GM12878 (cell line): ENCODE results near the gene CLEC1A. TPM values are rescaled to one million over a fixed set of nuclear protein-coding genes. Genes with fewer than 3 reads are reported as not detected.

Experiments used
- ATAC-seq: fragments of 200-7000 bp; cut with Tn5 transposase; 3 replicates; pipeline ENCODE4 v1.9.1; 2020; ENCODE audit warnings: mild to moderate bottlenecking, moderate library complexity
- BruUV-seq: library from RNA; stranded (reverse); fragments of 400-500 nt; replicated peaks from 2 replicates; lab custom pipeline; 2021; lab: Mats Ljungman, UMichigan
- CTCF ChIA-PET: fragments of 300-600 bp; sonication (Branson Sonifier 250); formaldehyde crosslinking; extraction: SDS; loops from one replicate; lab custom pipeline; 2021; ENCODE audit warnings: inconsistent platforms; lab: Yijun Ruan, JAX
- POLR2A ChIA-PET: fragments of 350-600 bp; formaldehyde crosslinking; extraction: SDS; loops from one replicate; lab custom pipeline; 2021; ENCODE audit warnings: inconsistent platforms; lab: Charles Lee
- RAD21 ChIA-PET: fragments of 300-600 bp; sonication (Branson Sonifier 250); formaldehyde crosslinking; loops from one replicate; lab custom pipeline; 2023; ENCODE audit warnings: antibody characterized with exemption; ENCODE audit not compliant: unreplicated experiment; lab: Charles Lee
- SMC1A ChIA-PET: fragments of 300-600 bp; sonication (Branson Sonifier 250); formaldehyde crosslinking; loops from one replicate; lab custom pipeline; 2023; ENCODE audit not compliant: unreplicated experiment, uncharacterized antibody; lab: Charles Lee
- DNase-seq: peaks from one replicate; pipeline ENCODE4 v3.0.0-alpha.2; 2011; ENCODE audit warnings: low read depth, low spot score
- FAIRE-seq: peaks from 3 replicates; lab custom pipeline; 2011; peaks lifted over from hg19 to GRCh38; lab: Jason Lieb, UNC
- H2AFZ ChIP-seq: 2 replicates; pipeline ENCODE4 v1.6.0; 2011; ENCODE audit warnings: low read depth, low read length, control low read depth; ENCODE audit not compliant: control insufficient read depth
- H3K27ac ChIP-seq: 2 replicates; pipeline ENCODE4 v1.5.1; 2011; ENCODE audit warnings: control low read depth; ENCODE audit not compliant: control insufficient read depth, insufficient read depth
- H3K27me3 ChIP-seq, 2 experiments: replicated peaks in 1 of 2; 2 replicates each; pipeline versions ENCODE4 v1.6.0 to v1.6.1; 2011; ENCODE audit warnings: low read length in 1 of 2; ENCODE audit not compliant: control insufficient read depth in 2 of 2, insufficient read depth in 2 of 2
- H3K36me3 ChIP-seq, 2 experiments: 2 replicates each; pipeline ENCODE4 v1.5.1; 2011; ENCODE audit warnings: low read length in 1 of 2; ENCODE audit not compliant: control insufficient read depth in 2 of 2, insufficient read depth in 2 of 2
- H3K4me1 ChIP-seq: 2 replicates; pipeline ENCODE4 v1.6.1; 2011; ENCODE audit warnings: mild to moderate bottlenecking, low read length, moderate library complexity, mixed read lengths; ENCODE audit not compliant: control insufficient read depth, insufficient read depth
- H3K4me2 ChIP-seq: 2 replicates; pipeline ENCODE4 v1.6.0; 2011; ENCODE audit warnings: control low read depth; ENCODE audit not compliant: control insufficient read depth, insufficient read depth
- H3K4me3 ChIP-seq: fragments of 200-600 bp; sonication (generic); 2 replicates; pipeline ENCODE4 v1.5.1; 2016
- H3K79me2 ChIP-seq: 2 replicates; pipeline ENCODE4 v1.6.0; 2011; ENCODE audit warnings: low read length; ENCODE audit not compliant: control insufficient read depth, insufficient read depth
- H3K9ac ChIP-seq: 2 replicates; pipeline ENCODE4 v1.8.0; 2011; ENCODE audit warnings: low read length, control low read depth, mixed read lengths; ENCODE audit not compliant: control insufficient read depth, insufficient read depth
- H3K9me3 ChIP-seq: replicated peaks from 3 replicates; pipeline ENCODE4 v1.5.1; 2011; ENCODE audit warnings: mild to moderate bottlenecking, low read length; ENCODE audit not compliant: control insufficient read depth, insufficient read depth
- H4K20me1 ChIP-seq: 2 replicates; pipeline ENCODE4 v1.6.0; 2011; ENCODE audit not compliant: control insufficient read depth, insufficient read depth
- CBX3 ChIP-seq: fragments of 200-600 bp; sonication (generic); IDR thresholded peaks from 2 replicates; pipeline ENCODE4 v1.6.1; 2016; ENCODE audit warnings: low read depth, borderline replicate concordance
- HDAC6 ChIP-seq: fragments of 200-600 bp; sonication (generic); IDR thresholded peaks from one replicate; pipeline ENCODE4 v1.8.0; 2017; ENCODE audit warnings: antibody characterized with exemption; ENCODE audit not compliant: unreplicated experiment
- MYB ChIP-seq: fragments of 150-350 bp; IDR thresholded peaks from 2 replicates; pipeline ENCODE4 v1.6.1; 2014; ENCODE audit warnings: mild to moderate bottlenecking, low read depth, low read length, borderline replicate concordance
- NBN ChIP-seq: fragments of 450-650 bp; IDR thresholded peaks from 2 replicates; pipeline ENCODE4 v1.6.1; 2016
- RCOR1 ChIP-seq: conservative IDR thresholded peaks from 2 replicates; pipeline ENCODE4 v1.6.1; 2012; ENCODE audit warnings: low read depth, low read length, improper control_type of control experiment
- SMAD1 ChIP-seq: fragments of 450-650 bp; IDR thresholded peaks from 2 replicates; pipeline ENCODE4 v1.6.1; 2018; ENCODE audit warnings: mild to moderate bottlenecking, low read depth; ENCODE audit not compliant: partially characterized antibody
- SMAD5 ChIP-seq: IDR thresholded peaks from 2 replicates; pipeline ENCODE4 v1.6.1; 2016; ENCODE audit warnings: antibody characterized with exemption, low read depth
- SREBF2 ChIP-seq: IDR thresholded peaks from 2 replicates; pipeline ENCODE4 v1.6.1; 2012; ENCODE audit warnings: mild to moderate bottlenecking, low read length
- STAT3 ChIP-seq: IDR thresholded peaks from 2 replicates; pipeline ENCODE4 v1.6.1; 2011; ENCODE audit warnings: low read depth, low read length, improper control_type of control experiment
- ZSCAN29 ChIP-seq: fragments of 450-650 bp; IDR thresholded peaks from 2 replicates; pipeline ENCODE4 v1.6.1; 2017; ENCODE audit warnings: mild to moderate bottlenecking, moderate library complexity
- WGBS: methylation state at CpG from one replicate; pipeline ENCODE4 v1.1.6; 2016; ENCODE audit warnings: low lambda C conversion rate; ENCODE audit not compliant: insufficient replicate concordance, insufficient coverage; ENCODE audit errors: missing lambda C conversion rate; 5-methylcytosine and 5-hydroxymethylcytosine counted together
- in situ Hi-C: fragments of 300-500 bp; cut with MboI; formaldehyde crosslinking; loops from 9 replicates; pipeline ENCODE4 v1.14.3; 2018; ENCODE audit warnings: mixed read lengths
- intact Hi-C: fragments of 100-400 bp; cut with micrococcal nuclease; formaldehyde crosslinking; loops from one replicate; pipeline ENCODE4 v1.14.2; 2022; ENCODE audit not compliant: unreplicated experiment
- polyA plus RNA-seq, 11 experiments: library from polyadenylated mRNA; depleted of rRNA in 4 of 11; unstranded in 6 of 11; stranded (reverse) in 5 of 11; fragments of >200 nt; fragmentation: Nextera tagmentation in 4 of 11; fragmentation: Illumina TruSeq in 1 of 11; extraction: Ambion mirVana in 4 of 11; extraction: Trizol in 1 of 11; gene quantifications; 1 replicate in 1 of 11; 2 replicates in 10 of 11; pipeline versions ENCODE4 v1.2.1 to v1.2.3, GENCODE V29; 2011 to 2016; ENCODE audit warnings: inconsistent platforms in 2 of 11, missing spikeins in 2 of 11, low read depth in 1 of 11
- total RNA-seq, 4 experiments: library from RNA; depleted of rRNA in 3 of 4; stranded (reverse); fragments of >200 nt in 3 of 4; fragmentation: Illumina TruSeq in 1 of 4; extraction: Trizol in 1 of 4; gene quantifications; 2 replicates each; pipeline versions ENCODE4 v1.2.1 to v1.2.3, GENCODE V29; 2013 to 2021
- TF ChIP-seq, protein P1 (sequence below): IDR thresholded peaks from 2 replicates; pipeline ENCODE4 v1.6.1; 2011; ENCODE audit warnings: borderline replicate concordance, low read depth, mild to moderate bottlenecking, moderate library complexity, low read length; ENCODE audit not compliant: insufficient read depth, poor library complexity, severe bottlenecking
- TF ChIP-seq, protein P2 (sequence below): fragments of 450-650 bp; conservative IDR thresholded peaks from 2 replicates; pipeline ENCODE4 v1.6.1; 2017; ENCODE audit warnings: mild to moderate bottlenecking, moderate library complexity
- TF ChIP-seq, protein P3 (sequence below): fragments of 450-650 bp; IDR thresholded peaks from 2 replicates; pipeline ENCODE4 v1.6.1; 2017; ENCODE audit warnings: antibody characterized with exemption, mild to moderate bottlenecking, moderate library complexity
- TF ChIP-seq, protein P4 (sequence below): IDR thresholded peaks from 2 replicates; pipeline ENCODE4 v1.6.1; 2011; ENCODE audit warnings: low read depth, low read length, improper control_type of control experiment, borderline replicate concordance

CLEC1A gene
- total and polyA plus RNA-seq, 10 of the 15 experiments (the other 5 are each of a cell fraction or from before 2014, with no cell fraction given) = not detected

DNA sequence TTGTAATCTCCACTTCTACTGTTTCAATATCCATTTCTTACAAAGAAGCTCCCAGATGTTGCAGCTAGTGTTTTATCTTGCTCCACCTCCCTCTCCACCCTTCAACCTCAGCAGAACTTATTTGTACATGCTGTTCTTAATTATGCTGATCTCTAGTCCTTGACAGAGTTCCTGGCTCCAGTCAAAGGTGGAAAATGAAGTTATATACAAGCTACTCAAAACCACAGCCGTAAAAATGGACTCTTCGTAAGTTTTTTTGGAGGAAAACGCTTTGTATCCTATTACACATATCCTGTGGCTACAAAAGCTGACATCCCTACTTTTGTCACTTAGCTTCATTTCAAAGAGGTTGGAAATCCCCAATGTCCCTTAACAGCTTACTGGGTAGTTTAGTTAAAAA lies 1.3 kb downstream of the CLEC1A start:
- POLR2A ChIA-PET = no interaction called here
- DNase-seq (no peak), ATAC-seq (no peak), FAIRE-seq (no peak)
- RAD21 ChIA-PET = no interaction called here
- Histone ChIP-seq H3K4me1 (no peaks in the 10 kb centered on the region), H3K4me2 (no peak overlapping the region), H3K9ac (no peak overlapping the region), H3K4me3 (no peak overlapping the region), H3K36me3 (no peaks in the 10 kb centered on the region), H3K27ac (no peak overlapping the region), H3K79me2 (no peaks in the 10 kb centered on the region), H4K20me1 (no peaks in the 10 kb centered on the region), H3K27me3 (no peaks in the 10 kb centered on the region), H2AFZ (no peak overlapping the region), H3K9me3 (no peaks in the 10 kb centered on the region)
- 17% methylated on average over 3 of the region's 3 CpGs for WGBS
- CTCF ChIA-PET = interaction anchor here (0.6 to 2.4 kb wide), 5 partner anchors 36 to 176 kb away, joined by 3 to 5 read pairs (median 3); no protein-coding TSS in a partner anchor
- intact Hi-C loops = no loop called here
- in situ Hi-C loops = no loop called here
- SMC1A ChIA-PET = interaction anchor here (0.8 to 1.8 kb wide), 3 partner anchors 17 to 33 kb away, joined by 3 to 4 read pairs (median 3); partner anchors contain the start of gene CLEC7A
- no TSS peak for BruUV-seq
- no peak for TF ChIP-seq SMAD1
- TF ChIP-seq NBN = no peak
- no peak for TF ChIP-seq STAT3
- no peak for TF ChIP-seq HDAC6
- TF ChIP-seq, protein P1, sequence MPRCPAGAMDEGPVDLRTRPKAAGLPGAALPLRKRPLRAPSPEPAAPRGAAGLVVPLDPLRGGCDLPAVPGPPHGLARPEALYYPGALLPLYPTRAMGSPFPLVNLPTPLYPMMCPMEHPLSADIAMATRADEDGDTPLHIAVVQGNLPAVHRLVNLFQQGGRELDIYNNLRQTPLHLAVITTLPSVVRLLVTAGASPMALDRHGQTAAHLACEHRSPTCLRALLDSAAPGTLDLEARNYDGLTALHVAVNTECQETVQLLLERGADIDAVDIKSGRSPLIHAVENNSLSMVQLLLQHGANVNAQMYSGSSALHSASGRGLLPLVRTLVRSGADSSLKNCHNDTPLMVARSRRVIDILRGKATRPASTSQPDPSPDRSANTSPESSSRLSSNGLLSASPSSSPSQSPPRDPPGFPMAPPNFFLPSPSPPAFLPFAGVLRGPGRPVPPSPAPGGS = no peak
- TF ChIP-seq, protein P2, sequence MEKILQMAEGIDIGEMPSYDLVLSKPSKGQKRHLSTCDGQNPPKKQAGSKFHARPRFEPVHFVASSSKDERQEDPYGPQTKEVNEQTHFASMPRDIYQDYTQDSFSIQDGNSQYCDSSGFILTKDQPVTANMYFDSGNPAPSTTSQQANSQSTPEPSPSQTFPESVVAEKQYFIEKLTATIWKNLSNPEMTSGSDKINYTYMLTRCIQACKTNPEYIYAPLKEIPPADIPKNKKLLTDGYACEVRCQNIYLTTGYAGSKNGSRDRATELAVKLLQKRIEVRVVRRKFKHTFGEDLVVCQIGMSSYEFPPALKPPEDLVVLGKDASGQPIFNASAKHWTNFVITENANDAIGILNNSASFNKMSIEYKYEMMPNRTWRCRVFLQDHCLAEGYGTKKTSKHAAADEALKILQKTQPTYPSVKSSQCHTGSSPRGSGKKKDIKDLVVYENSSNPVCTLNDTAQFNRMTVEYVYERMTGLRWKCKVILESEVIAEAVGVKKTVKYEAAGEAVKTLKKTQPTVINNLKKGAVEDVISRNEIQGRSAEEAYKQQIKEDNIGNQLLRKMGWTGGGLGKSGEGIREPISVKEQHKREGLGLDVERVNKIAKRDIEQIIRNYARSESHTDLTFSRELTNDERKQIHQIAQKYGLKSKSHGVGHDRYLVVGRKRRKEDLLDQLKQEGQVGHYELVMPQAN = no peak
- TF ChIP-seq CBX3 = no peak
- TF ChIP-seq MYB = no peak
- TF ChIP-seq, protein P3, sequence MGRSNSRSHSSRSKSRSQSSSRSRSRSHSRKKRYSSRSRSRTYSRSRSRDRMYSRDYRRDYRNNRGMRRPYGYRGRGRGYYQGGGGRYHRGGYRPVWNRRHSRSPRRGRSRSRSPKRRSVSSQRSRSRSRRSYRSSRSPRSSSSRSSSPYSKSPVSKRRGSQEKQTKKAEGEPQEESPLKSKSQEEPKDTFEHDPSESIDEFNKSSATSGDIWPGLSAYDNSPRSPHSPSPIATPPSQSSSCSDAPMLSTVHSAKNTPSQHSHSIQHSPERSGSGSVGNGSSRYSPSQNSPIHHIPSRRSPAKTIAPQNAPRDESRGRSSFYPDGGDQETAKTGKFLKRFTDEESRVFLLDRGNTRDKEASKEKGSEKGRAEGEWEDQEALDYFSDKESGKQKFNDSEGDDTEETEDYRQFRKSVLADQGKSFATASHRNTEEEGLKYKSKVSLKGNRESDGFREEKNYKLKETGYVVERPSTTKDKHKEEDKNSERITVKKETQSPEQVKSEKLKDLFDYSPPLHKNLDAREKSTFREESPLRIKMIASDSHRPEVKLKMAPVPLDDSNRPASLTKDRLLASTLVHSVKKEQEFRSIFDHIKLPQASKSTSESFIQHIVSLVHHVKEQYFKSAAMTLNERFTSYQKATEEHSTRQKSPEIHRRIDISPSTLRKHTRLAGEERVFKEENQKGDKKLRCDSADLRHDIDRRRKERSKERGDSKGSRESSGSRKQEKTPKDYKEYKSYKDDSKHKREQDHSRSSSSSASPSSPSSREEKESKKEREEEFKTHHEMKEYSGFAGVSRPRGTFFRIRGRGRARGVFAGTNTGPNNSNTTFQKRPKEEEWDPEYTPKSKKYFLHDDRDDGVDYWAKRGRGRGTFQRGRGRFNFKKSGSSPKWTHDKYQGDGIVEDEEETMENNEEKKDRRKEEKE = no peak
- TF ChIP-seq ZSCAN29 = no peak
- TF ChIP-seq RCOR1 = no peak
- TF ChIP-seq SREBF2 = no peak
- no peak for TF ChIP-seq SMAD5
- TF ChIP-seq, protein P4, sequence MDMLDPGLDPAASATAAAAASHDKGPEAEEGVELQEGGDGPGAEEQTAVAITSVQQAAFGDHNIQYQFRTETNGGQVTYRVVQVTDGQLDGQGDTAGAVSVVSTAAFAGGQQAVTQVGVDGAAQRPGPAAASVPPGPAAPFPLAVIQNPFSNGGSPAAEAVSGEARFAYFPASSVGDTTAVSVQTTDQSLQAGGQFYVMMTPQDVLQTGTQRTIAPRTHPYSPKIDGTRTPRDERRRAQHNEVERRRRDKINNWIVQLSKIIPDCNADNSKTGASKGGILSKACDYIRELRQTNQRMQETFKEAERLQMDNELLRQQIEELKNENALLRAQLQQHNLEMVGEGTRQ = no peak
